IMR-90 (cell line): Measurements from ENCODE around the gene DOCK6. TPM values are rescaled to one million over a fixed set of nuclear protein-coding genes. Genes with fewer than 3 reads are reported as not detected.

Source experiments
- ATAC-seq: fragments of 200-7000 bp; cut with Tn5 transposase; 2 replicates; pipeline ENCODE4 v1.9.1; 2020; ENCODE audit warnings: low read depth, mild to moderate bottlenecking, moderate library complexity
- BruUV-seq: library from RNA; stranded (reverse); fragments of 400-500 nt; replicated peaks from 2 replicates; lab custom pipeline; 2021; lab: Mats Ljungman, UMichigan
- CTCF ChIA-PET: fragments of 300-600 bp; formaldehyde crosslinking; extraction: SDS; loops from one replicate; lab custom pipeline; 2021; ENCODE audit warnings: antibody characterized with exemption; lab: Yijun Ruan, JAX
- POLR2A ChIA-PET: fragments of 300-600 bp; sonication (Branson Sonifier 250); formaldehyde crosslinking; loops from one replicate; lab custom pipeline; 2022; ENCODE audit warnings: antibody characterized with exemption; ENCODE audit not compliant: unreplicated experiment; lab: Charles Lee
- DNase-seq: peaks from one replicate; pipeline ENCODE4 v3.0.0; 2013
- H2AFZ ChIP-seq: replicated peaks from 2 replicates; pipeline ENCODE3; 2013; ENCODE audit warnings: low read length, mild to moderate bottlenecking; ENCODE audit not compliant: poor library complexity
- H2AK5ac ChIP-seq: 2 replicates; pipeline ENCODE4 v1.6.1; 2013; ENCODE audit warnings: low read depth, low read length, inconsistent platforms
- H2AK9ac ChIP-seq: replicated peaks from 2 replicates; pipeline ENCODE3; 2013; ENCODE audit warnings: mild to moderate bottlenecking, low read depth, low read length, moderate library complexity; ENCODE audit not compliant: poor library complexity
- H2BK120ac ChIP-seq: 2 replicates; pipeline ENCODE4 v1.6.1; 2013; ENCODE audit warnings: low read depth, low read length, inconsistent platforms
- H2BK15ac ChIP-seq: 3 replicates; pipeline ENCODE4 v1.6.1; 2013; ENCODE audit warnings: low read depth, low read length, inconsistent platforms
- H2BK20ac ChIP-seq: 2 replicates; pipeline ENCODE4 v1.6.1; 2013; ENCODE audit warnings: low read depth, mild to moderate bottlenecking, inconsistent platforms, low read length, moderate library complexity
- H2BK5ac ChIP-seq: 2 replicates; pipeline ENCODE4 v1.6.1; 2013; ENCODE audit warnings: mild to moderate bottlenecking, low read depth, low read length, inconsistent platforms; ENCODE audit not compliant: poor library complexity, severe bottlenecking
- H3K14ac ChIP-seq: replicated peaks from 2 replicates; pipeline ENCODE4 v1.6.1; 2013; ENCODE audit warnings: low read depth, low read length, inconsistent platforms
- H3K18ac ChIP-seq: 2 replicates; pipeline ENCODE4 v1.6.1; 2013; ENCODE audit warnings: low read depth, low read length, control low read depth
- H3K23ac ChIP-seq: 2 replicates; pipeline ENCODE4 v1.6.1; 2013; ENCODE audit warnings: low read depth, low read length, inconsistent platforms
- H3K27ac ChIP-seq: 2 replicates; pipeline ENCODE4 v1.5.1; 2013; ENCODE audit warnings: mild to moderate bottlenecking, control low read depth, low read length; ENCODE audit not compliant: insufficient read depth
- H3K27me3 ChIP-seq: 2 replicates; pipeline ENCODE4 v1.6.1; 2013; ENCODE audit warnings: low read length; ENCODE audit not compliant: control insufficient read depth, insufficient read depth
- H3K36me3 ChIP-seq: 2 replicates; pipeline ENCODE4 v1.6.1; 2013; ENCODE audit warnings: low read length, mixed read lengths; ENCODE audit not compliant: control insufficient read depth, insufficient read depth
- H3K4ac ChIP-seq: 2 replicates; pipeline ENCODE4 v1.6.1; 2013; ENCODE audit warnings: low read depth, low read length, inconsistent platforms
- H3K4me1 ChIP-seq: 2 replicates; pipeline ENCODE4 v1.6.1; 2013; ENCODE audit warnings: low read length, mixed read lengths; ENCODE audit not compliant: control insufficient read depth, insufficient read depth
- H3K4me2 ChIP-seq: 2 replicates; pipeline ENCODE4 v1.6.1; 2013; ENCODE audit warnings: low read depth, mild to moderate bottlenecking, control low read depth, low read length, moderate library complexity
- H3K4me3 ChIP-seq: 2 replicates; pipeline ENCODE4 v1.5.1; 2013; ENCODE audit warnings: low read depth, mild to moderate bottlenecking, control low read depth, low read length, moderate library complexity; ENCODE audit not compliant: insufficient read depth
- H3K56ac ChIP-seq: 2 replicates; pipeline ENCODE4 v1.6.1; 2013; ENCODE audit warnings: low read length, inconsistent platforms; ENCODE audit not compliant: insufficient read depth; ENCODE audit errors: extremely low read depth
- H3K79me1 ChIP-seq, 2 experiments: 2 replicates each; pipeline ENCODE4 v1.6.1; 2013; ENCODE audit warnings: low read length in 2 of 2, inconsistent platforms in 1 of 2, low read depth in 1 of 2
- H3K9ac ChIP-seq: 2 replicates; pipeline ENCODE4 v1.6.1; 2013; ENCODE audit warnings: low read depth, low read length, control low read depth
- H3K9me1 ChIP-seq: 2 replicates; pipeline ENCODE4 v1.6.1; 2013; ENCODE audit warnings: low read length, inconsistent platforms; ENCODE audit not compliant: insufficient read depth
- H3K9me3 ChIP-seq: 2 replicates; pipeline ENCODE4 v1.6.1; 2013; ENCODE audit warnings: low read length; ENCODE audit not compliant: control insufficient read depth, insufficient read depth
- H4K20me1 ChIP-seq: 2 replicates; pipeline ENCODE4 v1.6.1; 2013; ENCODE audit warnings: low read length, inconsistent platforms; ENCODE audit not compliant: insufficient read depth
- H4K5ac ChIP-seq: 2 replicates; pipeline ENCODE4 v1.6.1; 2013; ENCODE audit warnings: mild to moderate bottlenecking, low read depth, low read length, control low read depth
- H4K8ac ChIP-seq, 2 experiments: 2 replicates each; pipeline ENCODE4 v1.6.1; 2013; ENCODE audit warnings: low read depth in 2 of 2, low read length in 2 of 2, control low read depth in 1 of 2, inconsistent platforms in 1 of 2
- H4K91ac ChIP-seq: 2 replicates; pipeline ENCODE4 v1.6.1; 2013; ENCODE audit warnings: low read depth, low read length, inconsistent platforms; ENCODE audit not compliant: insufficient read depth
- BHLHE40 ChIP-seq: fragments of 150-350 bp; IDR thresholded peaks from 2 replicates; pipeline ENCODE4 v1.6.1; 2016; ENCODE audit warnings: mild to moderate bottlenecking, low read depth, low read length
- CEBPB ChIP-seq: IDR thresholded peaks from 2 replicates; pipeline ENCODE4 v1.6.1; 2012; ENCODE audit warnings: low read depth, low read length, improper control_type of control experiment
- CHD1 ChIP-seq: IDR thresholded peaks from 2 replicates; pipeline ENCODE4 v1.6.1; 2012; ENCODE audit warnings: low read depth, low read length, improper control_type of control experiment
- FOS ChIP-seq: fragments of 150-350 bp; IDR thresholded peaks from 2 replicates; pipeline ENCODE4 v1.6.1; 2016; ENCODE audit warnings: low read depth, low read length
- MAFK ChIP-seq: IDR thresholded peaks from 2 replicates; pipeline ENCODE4 v1.6.1; 2012; ENCODE audit warnings: low read depth, low read length, improper control_type of control experiment
- MAZ ChIP-seq: IDR thresholded peaks from 2 replicates; pipeline ENCODE4 v1.6.1; 2012; ENCODE audit warnings: low read depth, mild to moderate bottlenecking, low read length, improper control_type of control experiment, moderate library complexity, borderline replicate concordance
- MXI1 ChIP-seq: IDR thresholded peaks from 2 replicates; pipeline ENCODE4 v1.6.1; 2012; ENCODE audit warnings: low read depth, mild to moderate bottlenecking, low read length, moderate library complexity, borderline replicate concordance
- NFE2L2 ChIP-seq: fragments of 150-350 bp; IDR thresholded peaks from 2 replicates; pipeline ENCODE4 v1.6.1; 2016; ENCODE audit warnings: low read depth, mild to moderate bottlenecking, low read length
- POLR2A ChIP-seq: IDR thresholded peaks from 2 replicates; pipeline ENCODE4 v1.6.1; 2012; ENCODE audit warnings: mild to moderate bottlenecking, low read depth, low read length
- RAD21 ChIP-seq: IDR thresholded peaks from 2 replicates; pipeline ENCODE4 v1.6.1; 2012; ENCODE audit warnings: low read length, improper control_type of control experiment
- RCOR1 ChIP-seq: IDR thresholded peaks from 2 replicates; pipeline ENCODE4 v1.6.1; 2012; ENCODE audit warnings: mild to moderate bottlenecking, low read length, improper control_type of control experiment; ENCODE audit not compliant: insufficient replicate concordance
- RFX5 ChIP-seq: IDR thresholded peaks from 2 replicates; pipeline ENCODE4 v1.8.0; 2012; ENCODE audit warnings: low read depth, mild to moderate bottlenecking, low read length, moderate library complexity
- SMC3 ChIP-seq: fragments of 150-350 bp; IDR thresholded peaks from 2 replicates; pipeline ENCODE4 v1.6.1; 2016; ENCODE audit warnings: low read depth, mild to moderate bottlenecking, antibody characterized with exemption, low read length, moderate library complexity
- WGBS, 2 experiments: methylation state at CpG; one replicate each; pipeline versions ENCODE4 v1.1.5 to v1.1.7; 2013; ENCODE audit warnings: missing lambda C conversion rate in 2 of 2; ENCODE audit not compliant: insufficient read length in 1 of 2; ENCODE audit errors: extremely low coverage in 2 of 2; 5-methylcytosine and 5-hydroxymethylcytosine counted together
- dilution Hi-C: fragments of 300-500 bp; cut with HindIII; formaldehyde crosslinking; loops from one replicate; pipeline ENCODE4 v1.14.3; 2018; ENCODE audit warnings: low sequenced_read_pairs; ENCODE audit not compliant: unreplicated experiment
- in situ Hi-C: fragments of 300-500 bp; cut with MboI; formaldehyde crosslinking; loops from 3 replicates; pipeline ENCODE4 v1.14.3; 2019; ENCODE audit warnings: low sequenced_read_pairs, inconsistent platforms, mixed read lengths
- intact Hi-C: fragments of 100-400 bp; cut with micrococcal nuclease; formaldehyde crosslinking; loops from 2 replicates; pipeline ENCODE4 v1.10.0; 2022
- polyA plus RNA-seq, 3 experiments: library from polyadenylated mRNA; depleted of rRNA; stranded (reverse); fragments of >200 nt; gene quantifications; 2 replicates each; pipeline ENCODE4 v1.2.3, GENCODE V29; 2012; ENCODE audit warnings: low replicate concordance in 1 of 3
- total RNA-seq: library from RNA; depleted of rRNA; stranded (reverse); fragments of >200 nt; gene quantifications from 2 replicates; pipeline ENCODE4 v1.2.3, GENCODE V29; 2012
- TF ChIP-seq, protein P1 (sequence below): fragments of 150-350 bp; IDR thresholded peaks from 2 replicates; pipeline ENCODE4 v1.6.1; 2017; ENCODE audit warnings: mild to moderate bottlenecking, antibody characterized with exemption, low read length, low read depth
- TF ChIP-seq, protein P2 (sequence below): conservative IDR thresholded peaks from 2 replicates; pipeline ENCODE4 v1.5.1; 2012; ENCODE audit warnings: mild to moderate bottlenecking, low read depth, low read length, improper control_type of control experiment
- TF ChIP-seq, protein P3 (sequence below): fragments of 150-350 bp; IDR thresholded peaks from 2 replicates; pipeline ENCODE4 v1.6.1; 2016; ENCODE audit warnings: low read depth, mild to moderate bottlenecking, low read length, moderate library complexity, borderline replicate concordance

Gene DOCK6
- total and polyA plus RNA-seq, 2 of the 4 experiments (the other 2 are of a cell fraction): 5.0 to 18.4 TPM

DNA sequence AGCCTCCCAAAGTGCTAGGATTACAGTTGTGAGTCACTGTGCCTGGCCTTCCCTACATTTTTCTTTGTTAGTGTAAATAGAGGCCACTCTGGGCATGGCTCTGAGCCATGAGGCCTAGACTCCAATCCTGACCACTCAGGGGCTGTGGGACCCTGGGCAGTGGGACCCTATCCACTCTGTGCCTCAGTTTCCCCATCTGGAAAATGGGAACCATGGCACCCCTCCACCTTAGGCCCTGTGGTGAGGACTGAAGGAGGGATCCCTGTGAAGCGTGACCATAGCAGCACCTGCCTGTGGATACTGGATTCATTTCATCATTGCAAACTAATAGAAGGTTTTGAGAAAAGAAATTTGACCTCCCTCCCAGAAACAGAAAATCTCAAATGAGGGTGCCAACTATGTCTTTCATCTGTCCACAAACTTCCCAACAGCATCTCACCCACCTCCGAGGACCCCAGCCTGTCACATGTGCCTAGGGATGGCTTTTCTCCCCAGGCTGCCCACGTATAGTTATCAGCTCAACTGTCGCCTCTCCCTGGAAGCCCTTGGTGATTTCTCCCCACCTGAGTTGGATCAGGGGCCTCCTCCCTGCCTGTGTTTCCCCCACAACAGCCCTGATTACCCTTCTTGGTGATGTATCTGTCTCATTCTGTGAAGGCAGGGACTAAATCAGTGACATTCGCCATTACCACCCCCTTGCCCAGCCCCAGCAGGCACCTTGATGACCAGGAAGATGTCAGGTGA lies 17.3 kb downstream of the DOCK6 start:
- Histone ChIP-seq H3K36me3 (peaks cover 28% of the 10 kb centered on the region), H3K14ac (no peak overlapping the region), H2AFZ (no peak overlapping the region), H4K5ac (no peak overlapping the region), H2BK15ac (no peak overlapping the region), H3K56ac (no peak overlapping the region), H3K9ac (no peak overlapping the region), H2BK20ac (no peak overlapping the region), H3K27ac (no peak overlapping the region), H3K4me3 (no peak overlapping the region), H3K9me3 (no peaks in the 10 kb centered on the region), H4K20me1 (no peaks in the 10 kb centered on the region), H3K23ac (no peak overlapping the region), H3K4me1 (0 out of 2 replicates have a peak, but pooled peaks cover 1% of the 10 kb centered on the region), H3K4me2 (no peak overlapping the region), H4K8ac (no peak overlapping the region), H2BK120ac (no peak overlapping the region), H2AK5ac (no peak overlapping the region), H2BK5ac (no peak overlapping the region), H3K79me1 (no peaks in the 10 kb centered on the region), H2AK9ac (no peak overlapping the region), H3K4ac (no peak overlapping the region), H3K27me3 (no peaks in the 10 kb centered on the region), H3K9me1 (peaks cover 4% of the 10 kb centered on the region; the same call in 1 of the 2 replicates), H3K18ac (no peak overlapping the region), H4K91ac (no peak overlapping the region)
- CTCF ChIA-PET: no interaction called here
- in situ Hi-C loops: no loop called here
- TF ChIP-seq NFE2L2 (no peak), RCOR1 (no peak), RAD21 (no peak), POLR2A (no peak), MAZ (no peak), CEBPB (no peak), BHLHE40 (no peak), MXI1 (no peak), MAFK (no peak), CHD1 (no peak), RFX5 (no peak), FOS (no peak), SMC3 (no peak)
- TF ChIP-seq, protein P1, sequence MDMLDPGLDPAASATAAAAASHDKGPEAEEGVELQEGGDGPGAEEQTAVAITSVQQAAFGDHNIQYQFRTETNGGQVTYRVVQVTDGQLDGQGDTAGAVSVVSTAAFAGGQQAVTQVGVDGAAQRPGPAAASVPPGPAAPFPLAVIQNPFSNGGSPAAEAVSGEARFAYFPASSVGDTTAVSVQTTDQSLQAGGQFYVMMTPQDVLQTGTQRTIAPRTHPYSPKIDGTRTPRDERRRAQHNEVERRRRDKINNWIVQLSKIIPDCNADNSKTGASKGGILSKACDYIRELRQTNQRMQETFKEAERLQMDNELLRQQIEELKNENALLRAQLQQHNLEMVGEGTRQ: no peak
- TF ChIP-seq, protein P2, sequence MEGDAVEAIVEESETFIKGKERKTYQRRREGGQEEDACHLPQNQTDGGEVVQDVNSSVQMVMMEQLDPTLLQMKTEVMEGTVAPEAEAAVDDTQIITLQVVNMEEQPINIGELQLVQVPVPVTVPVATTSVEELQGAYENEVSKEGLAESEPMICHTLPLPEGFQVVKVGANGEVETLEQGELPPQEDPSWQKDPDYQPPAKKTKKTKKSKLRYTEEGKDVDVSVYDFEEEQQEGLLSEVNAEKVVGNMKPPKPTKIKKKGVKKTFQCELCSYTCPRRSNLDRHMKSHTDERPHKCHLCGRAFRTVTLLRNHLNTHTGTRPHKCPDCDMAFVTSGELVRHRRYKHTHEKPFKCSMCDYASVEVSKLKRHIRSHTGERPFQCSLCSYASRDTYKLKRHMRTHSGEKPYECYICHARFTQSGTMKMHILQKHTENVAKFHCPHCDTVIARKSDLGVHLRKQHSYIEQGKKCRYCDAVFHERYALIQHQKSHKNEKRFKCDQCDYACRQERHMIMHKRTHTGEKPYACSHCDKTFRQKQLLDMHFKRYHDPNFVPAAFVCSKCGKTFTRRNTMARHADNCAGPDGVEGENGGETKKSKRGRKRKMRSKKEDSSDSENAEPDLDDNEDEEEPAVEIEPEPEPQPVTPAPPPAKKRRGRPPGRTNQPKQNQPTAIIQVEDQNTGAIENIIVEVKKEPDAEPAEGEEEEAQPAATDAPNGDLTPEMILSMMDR: no peak
- TF ChIP-seq, protein P3, sequence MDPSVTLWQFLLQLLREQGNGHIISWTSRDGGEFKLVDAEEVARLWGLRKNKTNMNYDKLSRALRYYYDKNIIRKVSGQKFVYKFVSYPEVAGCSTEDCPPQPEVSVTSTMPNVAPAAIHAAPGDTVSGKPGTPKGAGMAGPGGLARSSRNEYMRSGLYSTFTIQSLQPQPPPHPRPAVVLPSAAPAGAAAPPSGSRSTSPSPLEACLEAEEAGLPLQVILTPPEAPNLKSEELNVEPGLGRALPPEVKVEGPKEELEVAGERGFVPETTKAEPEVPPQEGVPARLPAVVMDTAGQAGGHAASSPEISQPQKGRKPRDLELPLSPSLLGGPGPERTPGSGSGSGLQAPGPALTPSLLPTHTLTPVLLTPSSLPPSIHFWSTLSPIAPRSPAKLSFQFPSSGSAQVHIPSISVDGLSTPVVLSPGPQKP: no peak
- ATAC-seq: no peak
- intact Hi-C loops: no loop called here
- DNase-seq: no peak
- POLR2A ChIA-PET: no interaction called here
- BruUV-seq: no TSS peak
- WGBS, 2 experiments: no CpG with 5 or more reads among the region's 5 CpGs
- dilution Hi-C loops: no loop called here
